ENCODE results near the gene LRMDA. TPM values are rescaled to one million over a fixed set of nuclear protein-coding genes. Genes with fewer than 3 reads are reported as not detected.

LRMDA gene
- total RNA-seq, 1 experiment from 2014 or later, result 1.2 TPM

GRCh38 chr10:75650648-75651047 lies 219.2 kb downstream of the LRMDA start:
- Histone ChIP-seq H3F3A (ENCODE audit: low read length, unreplicated experiment) (peaks cover 7% of the 10 kb centered on the region), H2AFZ (ENCODE audit: low read length) (no peak overlapping the region), H3K9me3 (ENCODE audit: low read length) (no peaks in the 10 kb centered on the region), H3K4me1 (ENCODE audit: insufficient read depth, low read length) (peaks cover 40% of the 10 kb centered on the region), H3K9me2 (replicated peaks; ENCODE audit: low read length) (0 out of 2 replicates have a peak, but pooled peaks cover 5% of the 10 kb centered on the region), H4K20me1 (ENCODE audit: low read length) (no peaks in the 10 kb centered on the region), H3K4me3 (ENCODE audit: low read length) (no peak overlapping the region), H3K27ac (ENCODE audit: low read length) (no peak overlapping the region), H3K9ac (ENCODE audit: low read length) (no peak overlapping the region), H3K27me3 (ENCODE audit: low read length) (peaks cover 12% of the 10 kb centered on the region; the same call in 1 of the 2 replicates), H3K36me3 (ENCODE audit: low read depth, low read length) (no peaks in the 10 kb centered on the region), H3K79me2 (ENCODE audit: low read length) (no peaks in the 10 kb centered on the region), H3K4me2 (ENCODE audit: low read length) (no peak overlapping the region)
- no peak for ATAC-seq
- ChIA-PET CTCF (no interaction called here), POLR2A (ENCODE audit: unreplicated experiment) (interaction anchor here (0.6 to 1.2 kb wide), 2 partner anchors 10 to 249 kb away, joined by 3 read pairs; partner anchors contain the start of gene ZNF503)
- intact Hi-C loops (cut with micrococcal nuclease), result loop anchor here (5.0 to 10.0 kb wide), 2 partner anchors 143 to 264 kb away; no protein-coding TSS in a partner anchor
- BruUV-seq (replicated peaks), result no TSS peak
- no peak for DNase-seq
- TF ChIP-seq EZH2 (IDR thresholded peaks at IDR 0.05; ENCODE audit: low read length, unreplicated experiment), result no peak
- TF ChIP-seq EZH2phosphoT487 (IDR thresholded peaks at IDR 0.05; ENCODE audit: borderline replicate concordance, low read length), result no peak

- Histone ChIP-seq H2AFZ (ENCODE audit: low read length) (no peak overlapping the region), H3K4me2 (ENCODE audit: low read length) (no peak overlapping the region), H3F3A (ENCODE audit: low read length, unreplicated experiment) (peaks cover 7% of the 10 kb centered on the region), H4K20me1 (ENCODE audit: low read length) (no peaks in the 10 kb centered on the region), H3K9me2 (replicated peaks; ENCODE audit: low read length) (0 out of 2 replicates have a peak, but pooled peaks cover 5% of the 10 kb centered on the region), H3K9ac (ENCODE audit: low read length) (no peak overlapping the region), H3K27me3 (ENCODE audit: low read length) (peaks cover 9% of the 10 kb centered on the region; the same call in 1 of the 2 replicates), H3K4me3 (ENCODE audit: low read length) (no peak overlapping the region), H3K4me1 (ENCODE audit: insufficient read depth, low read length) (peaks cover 48% of the 10 kb centered on the region), H3K79me2 (ENCODE audit: low read length) (no peaks in the 10 kb centered on the region), H3K9me3 (ENCODE audit: low read length) (no peaks in the 10 kb centered on the region), H3K27ac (ENCODE audit: low read length) (no peak overlapping the region), H3K36me3 (ENCODE audit: low read depth, low read length) (no peaks in the 10 kb centered on the region)
- DNase-seq, result peak; percentile 64
- no TSS peak for BruUV-seq (replicated peaks)
- no peak for ATAC-seq
- no peak for TF ChIP-seq EZH2 (IDR thresholded peaks at IDR 0.05; ENCODE audit: low read length, unreplicated experiment)
- TF ChIP-seq CTCF (conservative IDR thresholded peaks at IDR 0.05; ENCODE audit: low read depth, low read length), result peak; percentile 71
- ChIA-PET CTCF (interaction anchor here (0.6 to 0.7 kb wide), 2 partner anchors 96 to 246 kb away, joined by 3 to 4 read pairs; no protein-coding TSS in a partner anchor), POLR2A (ENCODE audit: unreplicated experiment) (interaction anchor here (1.2 kb wide), 1 partner anchor 250 kb away, joined by 3 read pairs; the partner anchor contains the start of gene ZNF503)
- intact Hi-C loops (cut with micrococcal nuclease), result loop anchor here (5.0 to 10.0 kb wide), 2 partner anchors 144 to 263 kb away; no protein-coding TSS in a partner anchor
Measured at GRCh38 chr10:75651417-75651816, 220.0 kb downstream of the LRMDA start.

GRCh38 chr10:75652146-75652740 lies 220.8 kb downstream of the LRMDA start:
- Histone ChIP-seq H3K4me3 (ENCODE audit: low read length) (no peak overlapping the region), H3K4me2 (ENCODE audit: low read length) (no peak overlapping the region), H3K4me1 (ENCODE audit: insufficient read depth, low read length) (peaks cover 49% of the 10 kb centered on the region), H2AFZ (ENCODE audit: low read length) (no peak overlapping the region), H3K9me2 (replicated peaks; ENCODE audit: low read length) (0 out of 2 replicates have a peak, but pooled peaks cover 5% of the 10 kb centered on the region), H3K27me3 (ENCODE audit: low read length) (0 out of 2 replicates have a peak, but pooled peaks cover 1% of the 10 kb centered on the region), H3K79me2 (ENCODE audit: low read length) (no peaks in the 10 kb centered on the region), H3K9me3 (ENCODE audit: low read length) (no peaks in the 10 kb centered on the region), H3K27ac (ENCODE audit: low read length) (no peak overlapping the region), H3F3A (ENCODE audit: low read length, unreplicated experiment) (peaks cover 7% of the 10 kb centered on the region), H3K36me3 (ENCODE audit: low read depth, low read length) (no peaks in the 10 kb centered on the region), H4K20me1 (ENCODE audit: low read length) (no peaks in the 10 kb centered on the region), H3K9ac (ENCODE audit: low read length) (no peak overlapping the region)
- TF ChIP-seq EZH2 (IDR thresholded peaks at IDR 0.05; ENCODE audit: low read length, unreplicated experiment), result no peak
- no peak for TF ChIP-seq CTCF (conservative IDR thresholded peaks at IDR 0.05; ENCODE audit: low read depth, low read length)
- TF ChIP-seq EZH2phosphoT487 (IDR thresholded peaks at IDR 0.05; ENCODE audit: borderline replicate concordance, low read length), result no peak
- no TSS peak for BruUV-seq (replicated peaks)
- ChIA-PET POLR2A (ENCODE audit: unreplicated experiment) (interaction anchor here (0.6 to 1.2 kb wide), 2 partner anchors 107 to 251 kb away, joined by 3 to 7 read pairs; partner anchors contain the start of gene ZNF503), CTCF (interaction anchor here (0.7 kb wide), 1 partner anchor 247 kb away, joined by 4 read pairs; no protein-coding TSS in a partner anchor)
- ATAC-seq (no peak), DNase-seq (no peak)
- intact Hi-C loops (cut with micrococcal nuclease), result loop anchor here (5.0 to 10.0 kb wide), 2 partner anchors 145 to 263 kb away; no protein-coding TSS in a partner anchor
